IPS-NIHi11 (cell line): ENCODE results near the gene NDUFS2.

Experiments used
- DNase-seq: peaks from one replicate; pipeline ENCODE4 v3.0.0; 2012; ENCODE audit warnings: mixed read lengths, low spot score

The NDUFS2 gene

DNA sequence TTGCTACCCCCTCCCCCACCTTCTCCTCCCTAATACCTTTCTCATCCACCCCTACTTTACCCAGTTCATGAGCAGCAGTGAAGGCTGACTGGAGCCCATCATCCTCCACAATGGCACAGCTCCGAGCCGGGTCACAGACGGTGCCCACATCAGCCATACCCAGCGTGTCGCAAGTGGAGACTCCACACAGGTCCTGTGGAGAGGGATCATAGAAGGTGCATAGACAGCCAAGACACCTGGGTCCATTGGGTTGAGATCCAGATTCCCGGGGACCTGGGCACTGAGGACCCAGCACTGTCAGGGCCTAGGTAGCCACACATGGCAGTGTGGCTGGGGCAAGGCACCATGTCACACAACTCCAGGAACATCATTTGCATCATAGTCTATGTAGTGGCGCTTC, 6.1 kb upstream of the NDUFS2 start:
- DNase-seq: no peak

GRCh38 chr1:161196521-161197451, 5.4 kb upstream of the NDUFS2 start:
- no peak for DNase-seq

- DNase-seq: no peak
These were observed 4.5 kb upstream of the NDUFS2 start for GRCh38 chr1:161197560-161198193.

- DNase-seq: peak; percentile 86
These were observed 3.8 kb upstream of the NDUFS2 start for GRCh38 chr1:161198194-161198896.

DNA sequence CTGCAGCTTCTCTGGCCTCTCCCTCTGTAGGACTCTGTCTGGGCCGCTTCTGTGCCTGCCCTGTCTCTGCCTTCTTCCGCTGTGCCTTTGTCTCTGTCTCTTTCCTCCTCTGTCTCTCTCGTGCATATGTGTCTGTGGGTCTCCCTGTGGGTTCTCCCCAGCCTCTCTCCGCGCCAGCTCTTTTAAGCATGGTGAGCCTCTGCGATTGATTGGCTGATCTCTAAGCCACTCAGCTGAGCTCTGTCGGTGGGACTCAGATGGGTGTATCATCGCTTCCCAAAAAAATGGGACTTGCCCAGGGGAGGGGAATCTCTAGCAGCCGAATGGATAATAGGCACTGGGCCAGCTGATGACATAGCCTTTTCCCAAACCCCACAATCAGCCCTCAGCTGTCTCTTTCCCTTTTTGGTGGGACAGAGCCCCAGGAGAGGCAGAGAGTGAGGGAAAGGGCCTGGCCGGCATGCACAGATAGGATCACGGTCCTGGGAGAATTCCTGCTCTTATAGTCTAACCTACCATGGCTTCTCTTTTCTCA, 3.2 kb upstream of the NDUFS2 start, which contains the start of gene ADAMTS4:
Gene ADAMTS4 (minus strand): TSS at position 158 of the 535 bp plus-strand sequence. CDS start 427 bp downstream, outside the sequence.
- no peak for DNase-seq

DNA sequence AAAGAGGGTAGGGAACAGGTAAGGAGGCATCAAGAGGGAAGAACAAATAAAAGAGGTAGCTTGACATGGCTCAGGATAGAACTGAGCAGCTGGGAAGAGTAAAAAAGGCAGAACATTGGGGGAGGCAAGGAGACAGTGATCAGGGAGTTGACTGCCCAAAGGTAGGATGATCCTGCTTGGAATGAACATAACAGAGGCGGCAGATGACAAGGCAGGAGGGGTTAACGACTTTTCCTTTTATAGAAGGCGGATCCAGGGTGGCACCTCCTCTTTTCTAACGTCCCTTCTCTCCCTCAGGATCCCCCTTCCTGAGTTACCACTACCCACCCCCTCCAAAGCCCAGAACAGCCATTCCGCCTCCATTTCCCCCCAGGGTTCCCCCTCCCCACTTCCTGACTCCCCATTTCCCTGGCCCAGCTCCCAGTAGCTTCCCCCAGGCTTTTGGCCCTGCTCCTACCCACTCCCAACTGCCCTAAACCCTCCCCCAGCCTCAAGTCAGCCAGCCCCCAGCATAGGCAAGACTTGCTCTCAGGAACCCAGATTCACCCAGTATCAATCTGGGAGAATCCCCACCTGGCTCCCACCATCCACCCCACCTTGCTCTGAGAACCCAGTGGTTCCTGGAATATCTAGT, 2.5 kb upstream of the NDUFS2 start:
- no peak for DNase-seq

DNA sequence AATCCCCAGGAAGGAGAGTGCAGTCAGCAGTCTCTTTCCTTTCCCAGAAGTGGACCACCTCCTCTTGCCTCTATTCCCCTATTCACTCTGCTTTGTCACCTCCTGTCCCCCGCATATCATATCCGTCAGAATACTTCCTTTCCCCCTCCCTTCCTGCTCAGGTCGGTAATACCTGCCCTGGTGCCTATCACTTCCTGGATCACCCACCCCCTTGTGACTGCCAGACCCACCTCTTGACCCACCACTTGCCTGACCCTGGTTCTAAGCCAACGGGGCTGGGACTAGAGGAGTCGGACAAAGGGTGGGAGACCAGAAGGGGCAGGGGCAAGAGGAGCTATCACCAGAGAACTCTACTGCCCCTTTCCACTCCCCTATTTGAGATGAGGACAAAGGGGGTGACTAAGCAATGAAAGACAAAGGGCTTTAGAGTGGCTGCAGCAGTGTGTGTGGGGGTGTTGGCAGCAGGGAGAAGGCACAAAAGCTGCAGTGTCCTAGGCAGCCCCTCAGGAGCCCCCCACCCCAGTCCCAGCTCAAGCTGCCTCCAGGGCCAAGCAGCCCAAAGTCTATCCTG, 1.7 kb upstream of the NDUFS2 start:
- DNase-seq: no peak

DNA sequence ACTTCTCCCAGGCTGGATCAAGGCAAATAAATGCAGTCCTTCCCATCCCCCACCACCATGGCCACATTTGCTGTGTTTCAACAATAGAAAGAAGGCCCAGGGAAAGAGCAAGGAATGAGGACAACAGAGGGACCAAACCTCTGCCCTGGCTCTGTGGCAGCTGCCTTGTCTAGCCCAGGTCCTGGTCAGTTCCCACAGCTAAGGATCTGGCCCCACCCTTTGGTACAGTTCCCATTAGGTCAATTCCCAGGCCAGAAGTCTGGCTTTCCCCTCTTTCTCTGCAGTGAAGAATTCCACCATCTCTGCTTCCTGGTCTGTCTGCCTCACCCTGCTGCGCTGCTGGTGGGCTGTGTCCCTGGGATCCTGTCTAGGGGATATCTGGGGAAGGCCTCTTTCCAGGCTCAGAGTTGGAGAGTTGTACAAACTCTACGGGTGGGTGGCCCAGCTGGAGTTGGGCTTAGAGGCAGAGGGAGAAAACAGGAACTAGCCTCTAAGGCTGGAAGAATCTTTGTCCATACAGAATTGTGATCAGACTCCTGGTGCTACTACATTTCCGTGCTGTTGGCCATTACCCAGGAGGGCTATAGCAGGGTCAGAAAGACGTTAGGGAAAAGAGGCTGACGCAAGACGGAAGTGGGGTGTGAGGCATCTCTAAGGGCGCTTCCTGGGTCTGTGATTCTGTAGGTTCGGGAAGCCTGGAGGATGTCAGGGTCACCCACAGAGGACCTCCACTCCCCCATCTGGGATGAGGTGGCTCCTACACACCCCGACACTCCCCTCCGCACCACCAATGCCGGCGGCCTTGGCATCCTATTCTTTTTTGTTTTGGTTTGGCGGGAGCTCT, 953 bp upstream of the NDUFS2 start:
- DNase-seq: no peak

- DNase-seq: no peak
These were observed 4.4 kb downstream of the NDUFS2 start for GRCh38 chr1:161206411-161207140.

DNA sequence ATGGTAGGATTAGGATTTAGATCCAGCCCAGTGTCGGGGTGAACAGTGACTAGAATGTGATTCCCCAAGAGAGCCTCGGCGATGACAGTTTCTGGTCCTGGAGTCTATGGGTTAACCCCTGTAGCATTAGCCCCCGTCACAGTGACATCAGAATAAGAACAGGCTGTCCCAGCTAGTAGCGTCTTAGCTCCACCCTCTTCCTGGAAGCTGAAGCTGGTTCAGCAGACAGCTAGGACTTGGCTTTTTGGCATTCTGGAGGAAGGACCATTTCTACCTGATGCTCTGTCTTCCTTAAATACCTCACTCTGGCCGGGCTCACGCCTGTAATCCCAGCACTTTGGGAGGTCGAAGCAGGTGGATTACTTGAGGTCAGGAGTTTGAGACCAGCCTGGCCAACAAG, 5.0 kb downstream of the NDUFS2 start:
- DNase-seq: no peak

- peak; percentile 92 for DNase-seq
These were observed 7.7 kb downstream of the NDUFS2 start for GRCh38 chr1:161209790-161210409.

- DNase-seq: no peak
These were observed 12.2 kb downstream of the NDUFS2 start for GRCh38 chr1:161214369-161214768.

DNA sequence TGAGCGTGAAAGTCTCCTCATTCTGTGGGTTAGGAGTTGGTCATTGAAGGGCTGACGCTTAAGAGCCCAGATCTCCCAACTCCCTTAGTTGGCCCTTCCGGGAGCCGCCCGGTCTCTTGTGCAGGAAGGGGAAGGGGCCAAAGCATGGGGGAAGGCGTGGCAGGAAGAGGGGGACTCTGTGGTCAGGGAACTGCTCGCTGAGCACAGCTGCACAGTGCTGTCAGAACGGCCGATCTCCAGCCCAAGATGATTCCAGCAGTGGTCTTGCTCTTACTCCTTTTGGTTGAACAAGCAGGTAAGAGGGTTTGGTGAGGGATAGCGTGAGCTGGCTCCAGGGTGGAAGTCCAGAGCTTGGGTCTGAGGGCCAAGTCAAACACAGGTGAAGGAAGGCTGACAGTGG, 12.9 kb downstream of the NDUFS2 start, which contains the start of gene FCER1G:
Gene FCER1G (plus strand): TSS at position 220 of the 400 bp plus-strand sequence. CDS start 27 bp downstream, at position 247.
- no peak for DNase-seq

GRCh38 chr1:161216945-161217712, 15.0 kb downstream of the NDUFS2 start:
- no peak for DNase-seq

DNA sequence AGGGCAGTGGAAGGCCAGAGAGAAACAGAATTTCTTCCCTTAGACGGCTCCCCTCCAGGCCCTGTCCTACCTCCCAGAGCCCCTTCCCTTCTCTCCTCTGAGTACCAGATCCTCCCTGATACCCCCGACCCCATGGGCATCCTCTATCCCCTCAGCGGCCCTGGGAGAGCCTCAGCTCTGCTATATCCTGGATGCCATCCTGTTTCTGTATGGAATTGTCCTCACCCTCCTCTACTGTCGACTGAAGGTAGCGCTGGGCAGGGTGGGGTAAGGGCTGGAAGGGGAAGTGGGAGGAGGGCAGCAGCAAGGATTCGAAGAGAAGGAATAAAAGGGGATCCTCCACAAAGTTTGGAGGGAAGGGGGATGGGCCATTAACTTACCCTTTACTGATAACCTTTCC, 15.7 kb downstream of the NDUFS2 start:
- no peak for DNase-seq

GRCh38 chr1:161218301-161219077, 16.3 kb downstream of the NDUFS2 start:
- no peak for DNase-seq

GRCh38 chr1:161219078-161219892, 17.1 kb downstream of the NDUFS2 start:
- DNase-seq: no peak
